K562 (cell line): Measurements from ENCODE around the gene RACGAP1.

Experiments
- BDP1 ChIP-seq: IDR thresholded peaks from 3 replicates; pipeline ENCODE4 v1.6.1; 2011; ENCODE audit not compliant: insufficient read length, insufficient read depth
- POU5F1 ChIP-seq: fragments of 150-350 bp; IDR thresholded peaks from 2 replicates; pipeline ENCODE4 v1.6.1; 2014; ENCODE audit warnings: borderline replicate concordance, low read length, low read depth, mild to moderate bottlenecking; ENCODE audit not compliant: partially characterized antibody
- SMAD1 ChIP-seq: fragments of 150-350 bp; IDR thresholded peaks from 2 replicates; pipeline ENCODE4 v1.6.1; 2014; ENCODE audit warnings: low read length, low read depth; ENCODE audit not compliant: partially characterized antibody
- ZNF583 ChIP-seq: fragments of 250-450 bp; sonication (Bioruptor Pico); IDR thresholded peaks from 2 replicates; pipeline ENCODE4 v1.4.0; 2020
- TF ChIP-seq, protein P1 (sequence below): sonication (generic); formaldehyde crosslinking; IDR thresholded peaks from 2 replicates; pipeline ENCODE4 v1.8.1; 2023; ENCODE audit warnings: mild to moderate bottlenecking, missing genetic modification reagents, moderate library complexity

DNA sequence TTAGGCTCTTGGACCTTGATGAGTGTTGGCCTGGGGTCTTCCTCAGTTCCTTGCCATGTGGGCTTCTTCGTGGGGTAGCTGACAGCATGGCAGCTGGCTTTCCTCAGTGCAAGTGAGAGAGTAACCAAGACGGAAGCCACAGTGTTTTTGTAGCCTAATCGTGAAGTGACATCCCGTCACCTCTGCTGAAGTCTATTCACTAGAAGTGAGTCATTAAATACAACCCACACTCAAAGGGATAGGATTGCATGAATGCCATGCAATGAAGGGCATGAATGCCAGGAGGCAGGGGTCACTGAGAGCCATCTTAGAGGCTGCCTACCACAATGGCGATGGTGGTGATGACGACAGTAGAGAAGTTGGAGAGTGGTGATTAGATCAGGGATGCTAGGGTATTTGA is 18.6 kb upstream of the RACGAP1 start:
- TF ChIP-seq POU5F1 = no peak
- TF ChIP-seq SMAD1 = no peak
- TF ChIP-seq BDP1 = no peak
- TF ChIP-seq, protein P1, sequence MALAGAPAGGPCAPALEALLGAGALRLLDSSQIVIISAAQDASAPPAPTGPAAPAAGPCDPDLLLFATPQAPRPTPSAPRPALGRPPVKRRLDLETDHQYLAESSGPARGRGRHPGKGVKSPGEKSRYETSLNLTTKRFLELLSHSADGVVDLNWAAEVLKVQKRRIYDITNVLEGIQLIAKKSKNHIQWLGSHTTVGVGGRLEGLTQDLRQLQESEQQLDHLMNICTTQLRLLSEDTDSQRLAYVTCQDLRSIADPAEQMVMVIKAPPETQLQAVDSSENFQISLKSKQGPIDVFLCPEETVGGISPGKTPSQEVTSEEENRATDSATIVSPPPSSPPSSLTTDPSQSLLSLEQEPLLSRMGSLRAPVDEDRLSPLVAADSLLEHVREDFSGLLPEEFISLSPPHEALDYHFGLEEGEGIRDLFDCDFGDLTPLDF (CRISPR knock-in tag) = no peak
- no peak for TF ChIP-seq ZNF583 (CRISPR knock-in tag)
